CD4-positive, alpha-beta T cell treated with Interleukin-17A for 4 hours (primary cell): ENCODE measurements around the gene PNMA8A.

Experiments
- DNase-seq: peaks from one replicate; pipeline ENCODE4 v3.0.0-alpha.2; 2020; ENCODE audit warnings: mixed read lengths

The PNMA8A gene

GRCh38 chr19:46426035-46426505, 45.3 kb downstream of the PNMA8A start:
- no peak for DNase-seq

DNA sequence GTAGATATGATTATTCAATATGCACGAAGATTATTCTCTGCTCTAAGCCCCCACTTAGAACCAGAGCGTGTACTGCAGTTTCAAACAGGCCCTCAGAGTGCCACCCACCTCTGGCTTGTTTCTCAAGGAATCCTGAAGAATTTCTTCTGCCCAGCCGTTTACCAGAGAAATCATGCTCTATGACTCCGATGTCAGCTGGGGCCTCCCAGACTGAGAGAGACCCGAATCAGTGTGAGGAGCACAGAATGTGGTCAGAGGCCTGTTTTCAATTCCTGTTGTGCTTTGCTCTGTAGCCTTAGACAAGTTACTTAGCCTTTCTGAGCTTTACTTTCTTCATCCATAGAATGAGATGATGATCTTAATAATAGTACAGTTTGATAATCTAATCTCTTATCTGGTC, 48.2 kb downstream of the PNMA8A start:
- DNase-seq = no peak

DNA sequence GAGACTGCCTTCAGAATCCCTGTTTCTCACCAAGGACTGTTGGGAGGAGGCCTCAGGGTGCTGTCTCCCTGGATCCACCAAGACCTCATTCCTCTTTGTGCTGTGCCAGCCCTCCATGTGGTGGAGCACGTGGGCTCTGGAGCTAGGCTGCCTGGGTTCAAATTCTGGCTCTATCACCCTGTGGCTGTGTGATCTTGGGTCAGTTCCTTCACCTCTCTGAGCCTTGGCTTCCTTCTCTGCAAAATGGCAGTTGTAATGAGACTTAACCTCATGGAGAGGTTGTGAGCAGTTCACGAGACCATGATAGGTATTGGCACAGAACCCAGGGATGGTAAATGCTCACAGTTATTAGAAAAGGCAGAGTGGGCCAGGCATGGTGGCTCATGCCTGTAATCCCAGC, 49.0 kb downstream of the PNMA8A start:
- no peak for DNase-seq

- DNase-seq = no peak
Measured at GRCh38 chr19:46420056-46420455, 51.3 kb downstream of the PNMA8A start.
